ENCODE measurements around the gene FCSK.

GRCh38 chr16:70438969-70439862 is 15.2 kb upstream of the FCSK start, which contains the start of gene ST3GAL2:
- TF ChIP-seq CTCF (IDR thresholded peaks at IDR 0.05; ENCODE audit: low read depth, low read length, poor library complexity, severe bottlenecking) = no peak
- TF ChIP-seq EZH2phosphoT487 (IDR thresholded peaks at IDR 0.05; ENCODE audit: borderline replicate concordance, low read length) = no peak
